GM23338 (cell line): ENCODE data around the gene ZNF212. TPM values are rescaled to one million over a fixed set of nuclear protein-coding genes. Genes with fewer than 3 reads are reported as not detected.

Experiments
- ATAC-seq: fragments of 200-7000 bp; cut with Tn5 transposase; 3 replicates; pipeline ENCODE4 v1.9.1; 2020
- DNase-seq: peaks from one replicate; pipeline ENCODE4 v3.0.0-alpha.2; 2015; ENCODE audit warnings: low spot score
- H2AFZ ChIP-seq: fragments of 200-600 bp; sonication (generic); 2 replicates; pipeline ENCODE4 v1.8.0; 2016; ENCODE audit warnings: antibody characterized with exemption, mild to moderate bottlenecking, moderate library complexity
- H3F3A ChIP-seq: fragments of 200-600 bp; sonication (generic); replicated peaks from 2 replicates; pipeline ENCODE4 v1.8.0; 2017; ENCODE audit warnings: antibody characterized with exemption, mixed run types, low read depth
- H3K27ac ChIP-seq: fragments of 200-600 bp; sonication (generic); 2 replicates; pipeline ENCODE4 v1.6.1; 2016; ENCODE audit warnings: low read depth
- H3K27me3 ChIP-seq: fragments of 200-600 bp; sonication (generic); 2 replicates; pipeline ENCODE4 v1.8.0; 2016; ENCODE audit warnings: mild to moderate bottlenecking, mixed run types, moderate library complexity; ENCODE audit not compliant: insufficient read depth
- H3K36me3 ChIP-seq: fragments of 200-600 bp; sonication (generic); 2 replicates; pipeline ENCODE4 v1.8.0; 2016; ENCODE audit warnings: mild to moderate bottlenecking; ENCODE audit not compliant: insufficient read depth
- H3K4me1 ChIP-seq: fragments of 200-600 bp; sonication (generic); 2 replicates; pipeline ENCODE4 v1.8.0; 2016; ENCODE audit warnings: mild to moderate bottlenecking, moderate library complexity; ENCODE audit not compliant: insufficient read depth
- H3K4me2 ChIP-seq: fragments of 200-600 bp; sonication (generic); 2 replicates; pipeline ENCODE4 v1.7.1; 2017; ENCODE audit warnings: mixed run types
- H3K4me3 ChIP-seq: fragments of 200-600 bp; sonication (generic); 2 replicates; pipeline ENCODE4 v1.6.1; 2016; ENCODE audit warnings: mixed run types
- H3K79me2 ChIP-seq: fragments of 200-600 bp; sonication (generic); replicated peaks from 2 replicates; pipeline ENCODE4 v1.8.0; 2017; ENCODE audit warnings: mild to moderate bottlenecking; ENCODE audit not compliant: insufficient read depth
- H3K9me2 ChIP-seq: fragments of 200-600 bp; sonication (generic); 2 replicates; pipeline ENCODE4 v1.8.0; 2017; ENCODE audit not compliant: insufficient read depth
- H4K20me1 ChIP-seq: fragments of 200-600 bp; sonication (generic); replicated peaks from 2 replicates; pipeline ENCODE4 v1.8.0; 2017; ENCODE audit warnings: mild to moderate bottlenecking; ENCODE audit not compliant: insufficient read depth
- H3K27ac Mint-ChIP-seq: 2 replicates; pipeline ENCODE4 v1.8.0; 2020; ENCODE audit warnings: inconsistent platforms, mild to moderate bottlenecking, moderate library complexity, mixed read lengths
- H3K27me3 Mint-ChIP-seq: 3 replicates; pipeline ENCODE4 v1.8.0; 2022; ENCODE audit warnings: low read depth, mild to moderate bottlenecking, moderate library complexity, mixed read lengths, inconsistent platforms; ENCODE audit not compliant: insufficient read depth, poor library complexity
- H3K36me3 Mint-ChIP-seq: 3 replicates; pipeline ENCODE4 v1.8.0; 2021; ENCODE audit warnings: low read depth, mild to moderate bottlenecking, inconsistent platforms, moderate library complexity, mixed read lengths
- H3K4me1 Mint-ChIP-seq: 3 replicates; pipeline ENCODE4 v1.8.0; 2020; ENCODE audit warnings: mild to moderate bottlenecking, inconsistent platforms, mixed read lengths
- H3K4me3 Mint-ChIP-seq: 3 replicates; pipeline ENCODE4 v1.8.0; 2021; ENCODE audit warnings: moderate library complexity, mild to moderate bottlenecking, inconsistent platforms, mixed read lengths
- H3K9me3 Mint-ChIP-seq: 3 replicates; pipeline ENCODE4 v1.8.0; 2020; ENCODE audit warnings: moderate library complexity, mild to moderate bottlenecking, inconsistent platforms, mixed read lengths
- CTCF ChIP-seq, 2 experiments: fragments of 200-600 bp in 1 of 2; sonication (generic) in 1 of 2; conservative IDR thresholded peaks; 2 replicates each; pipeline versions ENCODE4 v1.5.1 to v1.6.1; 2016 to 2017; ENCODE audit warnings: antibody characterized with exemption in 2 of 2, low read depth in 2 of 2, mild to moderate bottlenecking in 2 of 2, moderate library complexity in 1 of 2
- ETS1 ChIP-seq: IDR thresholded peaks from 2 replicates; pipeline ENCODE4 v1.6.1; 2016; ENCODE audit warnings: antibody characterized with exemption
- EZH2 ChIP-seq: fragments of 200-600 bp; sonication (generic); IDR thresholded peaks from one replicate; pipeline ENCODE4 v1.8.0; 2017; ENCODE audit warnings: antibody characterized with exemption, mild to moderate bottlenecking, low read depth; ENCODE audit not compliant: unreplicated experiment
- EZH2phosphoT487 ChIP-seq: fragments of 200-600 bp; sonication (generic); IDR thresholded peaks from one replicate; pipeline ENCODE4 v1.8.1; 2018; ENCODE audit warnings: antibody characterized with exemption; ENCODE audit not compliant: unreplicated experiment
- POLR2AphosphoS5 ChIP-seq: IDR thresholded peaks from 2 replicates; pipeline ENCODE4 v1.6.1; 2016; ENCODE audit warnings: antibody characterized with exemption, low read depth
- REST ChIP-seq: IDR thresholded peaks from one replicate; pipeline ENCODE4 v1.6.1; 2018; ENCODE audit warnings: antibody characterized with exemption; ENCODE audit not compliant: unreplicated experiment
- STAT1 ChIP-seq: IDR thresholded peaks from one replicate; pipeline ENCODE4 v1.6.1; 2016; ENCODE audit warnings: antibody characterized with exemption; ENCODE audit not compliant: unreplicated experiment
- polyA plus RNA-seq: library from polyadenylated mRNA; unstranded; fragments of >200 nt; fragmentation: Nextera tagmentation; extraction: Ambion mirVana; gene quantifications from 2 replicates; pipeline ENCODE4 v1.2.1, GENCODE V29; 2016
- total RNA-seq: library from RNA; depleted of rRNA; stranded (reverse); fragments of >200 nt; shearing (Covaris generic); gene quantifications from 2 replicates; pipeline ENCODE4 v1.2.3, GENCODE V29; 2014

ZNF212 gene
- total and polyA plus RNA-seq, 2 experiments from 2014 or later: 10.8 to 18.9 TPM

- DNase-seq: peak; percentile 52
- ATAC-seq: peak; percentile 73
- no peak overlapping the region for H3K27ac Mint-ChIP-seq
These were observed 53.0 kb downstream of the ZNF212 start for GRCh38 chr7:149292462-149292823.

More at GRCh38 chr7:149292462-149292823, 53.0 kb downstream of the ZNF212 start:
- Mint-ChIP-seq H3K4me1 (peaks cover 11% of the 10 kb centered on the region), H3K36me3 (peaks cover 2% of the 10 kb centered on the region; the same call in 2 of the 3 replicates), H3K9me3 (no peaks in the 10 kb centered on the region), H3K27me3 (peaks cover 12% of the 10 kb centered on the region), H3K4me3 (no peak overlapping the region)
- H3K4me3 ChIP-seq: no peak overlapping the region
- no peaks in the 10 kb centered on the region for H3K27me3 ChIP-seq
- H4K20me1 ChIP-seq: no peaks in the 10 kb centered on the region
- no peaks in the 10 kb centered on the region for H3F3A ChIP-seq
- no peak overlapping the region for H2AFZ ChIP-seq
- no peaks in the 10 kb centered on the region for H3K9me2 ChIP-seq
- H3K27ac ChIP-seq: no peak overlapping the region
- H3K79me2 ChIP-seq: no peaks in the 10 kb centered on the region
- H3K4me2 ChIP-seq: no peak overlapping the region
- no peaks in the 10 kb centered on the region for H3K36me3 ChIP-seq
- TF ChIP-seq EZH2 (no peak), STAT1 (no peak), EZH2phosphoT487 (no peak), POLR2AphosphoS5 (no peak), REST (no peak), ETS1 (no peak), CTCF (conservative IDR thresholded peaks at IDR 0.05; ENCODE audit: low read depth in 2 of 2) (peak in 1 of 2 experiments; percentile 34; a peak in 2 of 4 replicates)
- H3K4me1 ChIP-seq: no peaks in the 10 kb centered on the region
